Right atrium auricular region (tissue), 2 donors: ENCODE data around the gene CACNA2D3. TPM values are rescaled to one million over a fixed set of nuclear protein-coding genes. Genes with fewer than 3 reads are reported as not detected.

Experiments used
- DNase-seq: peaks from one replicate; pipeline ENCODE4 v3.0.0-alpha.2; 2019; ENCODE audit warnings: low spot score
- H3K27ac ChIP-seq, 2 donors: fragments of 200-600 bp; sonication (generic); 1 replicate in 1 of 2; 2 replicates in 1 of 2; pipeline ENCODE4 v1.5.1; 2016 to 2019
- H3K27me3 ChIP-seq, 2 donors: fragments of 200-600 bp; sonication (generic); one replicate each; pipeline versions ENCODE4 v1.5.1 to v1.6.0; 2017 to 2019
- H3K36me3 ChIP-seq: fragments of 200-600 bp; sonication (generic); one replicate; pipeline ENCODE4 v1.5.1; 2016
- H3K4me1 ChIP-seq, 2 donors: fragments of 200-600 bp; sonication (generic); one replicate each; pipeline versions ENCODE4 v1.5.1 to v1.6.0; 2017 to 2019
- H3K4me3 ChIP-seq, 2 donors: fragments of 200-600 bp; sonication (generic); 1 replicate in 1 of 2; 2 replicates in 1 of 2; pipeline ENCODE4 v1.5.1; 2017 to 2019; ENCODE audit warnings: mild to moderate bottlenecking in 1 of 2, moderate library complexity in 1 of 2
- H3K9me3 ChIP-seq, 2 donors: fragments of 200-600 bp; sonication (generic); one replicate each; pipeline ENCODE4 v1.5.1; 2019
- CTCF ChIP-seq, 2 donors: fragments of 200-600 bp; sonication (generic); IDR thresholded peaks; one replicate each; pipeline ENCODE4 v1.5.1; 2019; ENCODE audit warnings: antibody characterized with exemption in 2 of 2
- total RNA-seq, 2 donors: library from RNA; depleted of rRNA; stranded (reverse); fragments of >200 nt; gene quantifications; one replicate each; pipeline ENCODE4 v1.1.0, GENCODE V29; 2016

The CACNA2D3 gene
- total RNA-seq, 2 donors from 2014 or later: 10.9 to 17.2 TPM

- DNase-seq: no peak
- Histone ChIP-seq H3K27ac (no peak overlapping the region), H3K4me1 (no peaks in the 10 kb centered on the region), H3K36me3 (no peaks in the 10 kb centered on the region), H3K9me3 (no peaks in the 10 kb centered on the region), H3K27me3 (no peaks in the 10 kb centered on the region), H3K4me3 (no peak overlapping the region)
- no peak for TF ChIP-seq CTCF (IDR thresholded peaks at IDR 0.05)
These were observed 749.5 kb downstream of the CACNA2D3 start for GRCh38 chr3:54871867-54872266.

GRCh38 chr3:54873059-54874010 is 751.0 kb downstream of the CACNA2D3 start:
- no peak for TF ChIP-seq CTCF (IDR thresholded peaks at IDR 0.05)
- Histone ChIP-seq H3K36me3 (no peaks in the 10 kb centered on the region), H3K4me3 (no peak overlapping the region), H3K27me3 (no peaks in the 10 kb centered on the region), H3K27ac (no peak overlapping the region), H3K9me3 (no peaks in the 10 kb centered on the region), H3K4me1 (no peaks in the 10 kb centered on the region)
- no peak for DNase-seq

DNA sequence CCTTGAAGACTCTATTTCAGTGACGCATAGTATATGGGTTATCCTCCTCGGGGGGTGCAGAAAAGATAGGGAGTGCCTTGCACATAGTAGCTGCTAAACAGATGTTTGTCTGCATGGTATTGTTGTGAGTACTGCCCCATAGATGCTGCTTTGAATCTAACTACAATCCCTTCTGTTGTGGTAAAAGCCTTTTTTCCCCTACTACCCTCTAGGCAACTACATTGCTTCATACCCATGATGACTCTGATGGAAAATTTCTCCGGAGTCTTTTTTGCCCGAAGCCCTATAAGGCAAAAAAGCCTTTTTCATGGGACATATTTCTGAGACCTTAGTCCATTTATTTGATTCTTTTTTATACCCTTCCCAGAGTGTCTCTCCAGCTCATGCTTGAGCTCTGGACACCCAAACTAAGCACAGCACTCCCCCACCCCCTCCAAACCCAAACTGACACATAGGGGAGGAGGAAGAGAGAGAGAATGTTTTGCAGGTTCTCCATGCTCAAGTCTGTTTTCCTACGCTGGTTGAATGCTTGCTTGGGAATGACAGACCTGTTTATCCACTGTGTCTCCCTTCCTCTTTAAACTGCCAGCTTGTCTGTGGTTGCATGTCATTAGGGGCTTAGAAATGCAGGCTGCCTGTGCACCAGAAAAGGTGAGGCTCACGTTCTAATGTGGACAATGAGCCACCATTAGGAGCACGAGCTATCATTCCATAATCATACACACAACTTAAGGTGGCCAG is 752.6 kb downstream of the CACNA2D3 start:
- H3K9me3 ChIP-seq: no peaks in the 10 kb centered on the region
- H3K27ac ChIP-seq: no peak overlapping the region
- no peaks in the 10 kb centered on the region for H3K36me3 ChIP-seq
- no peaks in the 10 kb centered on the region for H3K4me1 ChIP-seq
- H3K27me3 ChIP-seq: no peaks in the 10 kb centered on the region
- H3K4me3 ChIP-seq: no peak overlapping the region
- TF ChIP-seq CTCF (IDR thresholded peaks at IDR 0.05): no peak
- DNase-seq: no peak

- Histone ChIP-seq H3K9me3 (no peaks in the 10 kb centered on the region), H3K4me3 (no peak overlapping the region), H3K4me1 (no peaks in the 10 kb centered on the region), H3K27me3 (no peaks in the 10 kb centered on the region), H3K27ac (no peak overlapping the region), H3K36me3 (no peaks in the 10 kb centered on the region)
- TF ChIP-seq CTCF (IDR thresholded peaks at IDR 0.05): no peak
- no peak for DNase-seq
These were observed 753.4 kb downstream of the CACNA2D3 start for GRCh38 chr3:54875596-54876268.

DNA sequence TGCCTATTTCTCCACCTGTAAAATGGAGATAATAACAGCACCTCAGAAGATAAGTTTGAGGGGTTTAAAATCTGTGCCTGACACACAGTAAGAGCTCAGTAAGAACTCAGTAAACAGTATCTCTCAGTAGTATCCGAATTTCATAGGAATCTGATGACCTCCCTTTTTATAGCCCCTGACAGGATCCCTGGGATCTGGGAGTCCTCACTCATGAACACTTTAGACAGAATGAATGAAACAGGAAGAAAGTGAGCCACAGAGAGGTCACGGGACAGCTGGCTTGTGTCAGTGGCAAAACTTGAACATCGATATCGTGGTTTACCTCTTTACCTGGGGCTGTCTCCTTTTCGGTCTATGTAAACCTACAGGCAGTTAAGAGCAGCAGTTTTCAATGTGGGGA is 754.3 kb downstream of the CACNA2D3 start:
- Histone ChIP-seq H3K4me3 (no peak overlapping the region), H3K4me1 (no peaks in the 10 kb centered on the region), H3K27ac (no peak overlapping the region), H3K9me3 (no peaks in the 10 kb centered on the region), H3K27me3 (no peaks in the 10 kb centered on the region), H3K36me3 (no peaks in the 10 kb centered on the region)
- DNase-seq: no peak
- TF ChIP-seq CTCF (IDR thresholded peaks at IDR 0.05): no peak
